ENCODE data around the gene CD28.

Gene CD28

DNA sequence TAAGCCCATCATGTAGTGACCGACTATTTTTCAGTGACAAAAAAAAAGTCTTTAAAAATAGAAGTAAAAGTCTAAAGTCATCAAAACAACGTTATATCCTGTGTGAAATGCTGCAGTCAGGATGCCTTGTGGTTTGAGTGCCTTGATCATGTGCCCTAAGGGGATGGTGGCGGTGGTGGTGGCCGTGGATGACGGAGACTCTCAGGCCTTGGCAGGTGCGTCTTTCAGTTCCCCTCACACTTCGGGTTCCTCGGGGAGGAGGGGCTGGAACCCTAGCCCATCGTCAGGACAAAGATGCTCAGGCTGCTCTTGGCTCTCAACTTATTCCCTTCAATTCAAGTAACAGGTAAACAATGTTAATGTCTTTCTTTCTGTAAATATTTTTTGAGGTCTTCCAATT is at the start of gene CD28:
Gene CD28, plus strand, starts transcription at position 237 of the 400 bp plus-strand sequence. Its CDS starts 58 bp downstream, at position 295.
- no peak for DNase-seq

DNA sequence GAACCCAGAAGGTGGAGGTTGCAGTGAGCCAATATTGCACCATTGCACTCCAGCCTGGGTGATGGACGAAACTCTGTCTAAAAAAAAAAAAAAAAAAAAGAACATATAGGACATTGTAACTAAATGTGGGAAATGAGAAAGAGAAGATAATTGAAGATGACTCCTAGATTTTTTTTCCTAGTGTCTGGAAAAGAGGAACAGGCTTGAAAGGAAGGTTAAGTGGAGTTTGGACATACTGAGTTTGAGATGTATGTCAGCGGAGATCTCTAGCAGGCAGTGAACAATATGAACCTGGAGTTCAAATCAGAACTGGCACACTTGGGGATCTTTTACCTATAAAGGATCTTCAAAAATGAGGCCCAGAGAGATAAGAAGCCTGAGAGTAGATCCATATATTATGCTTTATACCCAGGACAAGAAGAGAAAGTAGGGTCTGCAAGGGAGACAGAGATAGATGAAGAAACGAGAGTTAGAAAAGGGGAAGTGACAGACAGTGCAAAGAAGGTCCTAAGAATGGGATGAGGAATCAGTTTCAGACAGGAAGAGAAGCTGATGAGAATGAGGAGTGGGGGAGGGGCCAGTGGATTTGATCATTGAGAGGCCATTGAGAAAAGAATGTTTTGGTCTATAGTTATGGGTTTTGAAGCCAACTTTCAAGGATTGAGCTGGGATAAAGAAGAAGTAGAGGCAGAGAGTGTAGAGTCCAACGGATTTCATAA is 46.9 kb upstream of the CD28 start:
- no peak for DNase-seq

DNA sequence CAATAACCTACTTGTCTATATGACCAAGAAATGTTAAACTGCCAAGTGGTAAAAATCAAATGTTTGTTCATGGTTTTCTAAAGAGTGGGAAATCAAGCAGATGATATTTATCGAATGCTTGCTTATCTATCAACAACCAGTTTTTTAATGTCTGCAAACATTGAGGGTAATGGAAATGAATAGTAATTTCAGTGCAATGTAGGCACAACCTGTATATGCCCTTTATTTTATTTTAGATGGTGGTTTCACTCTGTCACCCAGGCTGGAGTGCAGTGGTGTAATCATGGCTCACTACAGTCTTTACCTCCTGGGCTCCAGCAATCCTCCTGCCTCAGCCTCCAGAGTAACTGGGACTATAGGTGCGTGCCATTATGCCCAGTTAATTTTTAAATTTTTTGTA is 46.0 kb upstream of the CD28 start:
- DNase-seq, result no peak

DNA sequence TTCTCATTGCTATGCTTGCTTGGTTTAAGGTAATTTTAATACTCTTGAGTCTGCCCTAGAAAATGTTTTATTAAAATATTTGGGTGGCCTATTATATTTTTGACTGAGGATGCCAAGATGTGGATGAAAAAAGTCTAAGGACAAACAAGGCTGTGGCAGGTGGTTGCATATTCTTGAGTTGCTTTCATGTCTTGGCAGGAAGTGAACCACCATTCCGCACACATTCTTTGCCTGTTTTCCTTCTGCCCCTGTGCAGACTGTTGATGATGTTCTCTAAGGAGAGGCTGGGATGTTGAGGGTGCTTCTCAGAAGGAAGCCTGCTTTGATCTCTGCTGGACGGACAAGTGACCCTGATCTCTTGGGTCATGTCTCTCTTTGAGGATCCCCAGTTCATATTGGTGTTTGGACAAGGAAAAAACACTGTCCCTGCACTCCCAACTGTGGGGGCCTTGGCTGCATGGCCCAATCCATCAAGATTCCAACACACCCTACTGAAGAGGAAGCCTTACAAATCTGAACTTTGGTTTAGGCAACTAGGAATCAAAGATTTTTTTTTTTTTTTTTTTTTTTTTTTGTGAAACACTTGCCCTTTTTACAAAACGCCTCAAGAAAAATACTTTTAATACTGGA is 45.0 kb upstream of the CD28 start:
- no peak for DNase-seq

DNA sequence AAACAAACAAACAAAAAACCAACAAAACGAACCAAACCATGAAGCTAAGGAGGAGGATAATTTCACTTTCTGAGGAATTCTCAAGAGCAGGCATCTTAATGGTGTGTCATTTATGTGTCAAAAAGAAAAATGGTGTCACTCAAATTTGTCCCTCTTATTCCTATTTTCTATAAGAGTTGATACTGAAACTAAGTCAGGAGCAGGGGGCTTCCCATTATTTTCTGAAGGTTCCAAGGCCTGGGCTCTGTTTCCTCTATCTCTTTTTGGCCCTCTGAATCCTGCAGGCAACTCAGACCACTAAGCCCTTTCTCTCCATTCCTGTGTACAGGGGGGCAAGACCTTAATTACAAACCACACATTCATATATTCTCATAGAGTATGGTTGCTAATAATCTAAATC is 44.0 kb upstream of the CD28 start:
- no peak for DNase-seq

DNA sequence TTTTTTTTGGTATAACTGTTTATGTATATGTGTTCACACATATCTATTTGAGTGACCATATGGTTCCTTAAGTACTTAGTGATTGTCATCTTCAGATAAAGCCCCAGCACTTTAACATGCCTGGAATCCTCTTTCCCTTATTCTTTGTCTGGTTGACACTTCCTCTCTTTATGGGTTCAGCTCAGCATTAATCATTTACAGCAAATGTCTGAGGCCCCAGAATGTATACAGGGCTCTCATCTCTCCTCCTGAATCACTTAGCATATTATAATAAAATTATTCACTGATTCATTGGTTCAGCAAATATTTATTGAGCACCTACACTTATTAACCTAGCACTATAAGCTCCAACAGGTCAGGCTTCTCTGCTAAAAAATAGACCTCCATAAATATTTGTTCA is 43.5 kb upstream of the CD28 start:
- no peak for DNase-seq

DNA sequence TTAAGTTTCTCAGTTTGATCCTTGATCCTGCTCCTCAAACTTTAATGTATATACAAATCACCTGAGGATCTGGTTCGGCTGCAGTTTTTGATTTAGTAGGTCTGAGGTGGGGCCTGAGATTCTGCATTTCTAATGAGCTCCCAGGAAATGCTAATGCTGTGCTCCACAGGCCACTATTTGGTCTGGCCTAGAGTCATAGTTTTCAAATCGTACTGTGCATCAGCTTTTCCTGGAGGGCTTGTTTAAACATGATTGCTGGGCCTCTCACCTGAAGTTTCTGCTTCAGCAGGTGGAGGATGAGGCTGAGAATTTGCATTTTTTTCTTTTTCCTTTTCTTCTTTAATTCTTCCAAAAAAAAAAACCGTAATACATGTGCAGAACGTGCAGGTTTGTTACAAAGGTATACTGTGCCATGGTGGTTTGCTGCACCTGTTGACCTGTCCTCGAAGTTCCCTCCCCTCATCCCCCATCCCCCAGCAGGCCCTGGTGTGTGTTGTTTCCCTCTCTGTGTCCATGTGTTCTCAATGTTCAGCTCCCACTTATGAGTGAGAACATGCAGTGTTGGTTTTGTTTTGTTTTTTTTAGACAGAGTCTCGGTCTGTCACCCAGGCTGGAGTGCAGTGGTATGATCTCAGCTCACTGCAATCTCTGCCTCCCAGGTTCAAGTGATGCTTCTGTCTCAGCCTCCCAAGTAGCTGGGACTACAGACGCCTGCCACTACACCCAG is 42.2 kb upstream of the CD28 start:
- DNase-seq, result no peak

DNA sequence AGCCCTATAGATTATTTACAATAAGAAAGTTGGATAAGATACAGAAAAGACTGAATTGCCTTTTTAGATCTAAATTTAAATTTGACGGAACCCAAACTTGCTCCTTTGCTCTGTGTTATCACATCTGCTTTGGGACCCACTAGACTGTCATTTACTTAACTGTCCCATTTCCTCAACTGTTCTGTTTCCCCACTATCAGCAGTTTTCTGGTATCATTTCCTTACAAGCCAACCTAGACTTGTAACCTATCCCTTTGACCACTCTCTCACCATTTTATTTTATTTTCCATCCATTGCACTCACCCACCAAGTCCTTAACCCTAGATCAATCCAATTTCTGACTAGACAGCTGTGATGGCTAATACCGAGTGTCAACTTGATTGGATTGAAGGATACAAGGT is 38.6 kb upstream of the CD28 start:
- no peak for DNase-seq

DNA sequence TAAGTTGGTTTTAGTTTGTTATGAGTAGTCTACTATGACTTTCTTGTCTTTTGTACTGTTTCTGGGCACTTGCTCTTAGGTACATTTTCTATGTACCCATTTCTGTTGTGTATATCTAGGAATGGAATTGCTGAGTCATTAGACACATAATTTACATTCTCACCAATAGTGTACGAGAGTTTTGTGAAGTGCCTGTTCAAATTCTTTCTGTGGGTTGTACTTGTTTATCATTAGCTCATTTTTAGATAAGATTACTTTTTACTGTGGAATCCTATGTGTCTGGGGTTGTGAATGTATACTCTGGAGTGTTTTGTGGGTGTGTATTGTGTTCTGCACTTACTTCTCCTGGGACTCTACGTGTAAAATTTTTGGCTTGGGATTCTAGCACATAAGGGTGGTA is 36.6 kb upstream of the CD28 start:
- peak; percentile 74 for DNase-seq

DNA sequence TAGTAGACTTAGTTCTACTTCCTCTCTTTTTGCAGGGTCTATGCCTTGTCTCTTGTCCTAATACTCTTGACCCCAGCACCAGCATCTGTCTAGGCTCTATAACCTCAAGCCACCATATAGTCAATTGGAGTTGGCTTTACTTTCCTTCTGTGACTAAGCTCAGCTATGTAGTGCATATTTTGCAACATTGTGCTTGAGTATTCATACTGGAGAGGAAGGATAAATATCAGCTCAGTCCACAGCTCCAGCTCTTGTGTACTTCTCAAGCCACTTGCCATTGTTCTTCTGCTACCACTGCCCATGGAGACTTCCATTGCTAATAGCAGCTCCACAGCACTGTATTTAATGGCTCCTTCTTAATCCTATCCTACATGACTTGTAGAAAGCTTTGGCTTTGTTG is 35.5 kb upstream of the CD28 start:
- no peak for DNase-seq

DNA sequence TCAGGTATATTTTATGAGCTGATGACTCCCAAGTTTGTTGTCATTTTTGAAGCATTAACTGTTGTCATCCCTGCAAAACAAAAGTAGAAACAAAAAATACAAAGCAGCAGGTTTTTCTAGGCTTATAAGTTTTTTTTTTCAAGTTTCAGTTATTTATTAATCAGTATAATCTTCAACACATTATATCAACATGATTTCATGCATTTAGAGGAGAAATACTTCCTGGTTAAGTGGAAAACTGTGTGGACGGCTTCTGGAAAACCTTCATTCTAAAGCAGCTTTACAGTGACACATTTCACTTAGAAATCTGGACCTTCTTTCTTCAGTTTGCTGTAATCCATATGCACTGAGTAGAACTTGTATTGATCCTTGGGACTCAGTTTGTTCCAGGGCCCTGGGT is 34.6 kb upstream of the CD28 start:
- DNase-seq, result no peak

DNA sequence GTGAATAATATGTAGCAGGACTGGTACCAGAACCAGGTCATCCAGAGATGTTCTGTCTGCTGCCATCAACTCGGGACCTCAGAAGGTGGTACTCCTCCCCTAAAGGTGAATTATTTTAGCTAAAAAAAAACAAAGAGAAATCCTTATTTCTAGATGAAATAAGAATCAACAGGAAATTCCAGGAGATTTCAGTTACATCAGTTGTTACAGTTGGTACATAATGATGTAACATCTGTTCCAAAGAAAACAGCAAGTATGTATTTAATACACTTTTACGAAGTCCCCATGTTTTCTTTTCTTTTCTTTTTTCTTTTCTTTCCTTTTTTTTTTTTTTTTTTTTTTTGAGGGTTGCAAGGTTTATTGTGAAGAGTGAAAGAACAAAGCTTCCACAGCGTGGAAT is 33.6 kb upstream of the CD28 start:
- no peak for DNase-seq

DNA sequence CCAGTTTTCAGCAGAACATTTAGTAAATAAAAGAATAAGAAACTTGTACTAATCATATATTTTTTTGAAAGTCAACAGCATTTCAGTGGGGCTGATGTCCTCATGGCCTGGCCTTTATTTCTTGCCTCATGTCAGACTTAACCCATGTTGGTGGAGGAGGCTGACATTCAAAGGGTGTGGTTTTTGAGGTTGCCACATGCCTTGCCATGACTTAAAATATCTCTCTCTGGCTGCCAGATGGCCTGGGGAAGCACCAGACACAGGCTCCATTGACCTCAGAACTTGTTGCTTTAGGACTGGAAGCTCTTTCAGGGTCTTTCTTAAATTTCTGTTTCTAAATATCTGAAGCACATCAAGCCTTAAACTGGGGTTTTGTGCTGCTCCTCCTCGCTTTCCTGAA is 32.5 kb upstream of the CD28 start:
- no peak for DNase-seq

DNA sequence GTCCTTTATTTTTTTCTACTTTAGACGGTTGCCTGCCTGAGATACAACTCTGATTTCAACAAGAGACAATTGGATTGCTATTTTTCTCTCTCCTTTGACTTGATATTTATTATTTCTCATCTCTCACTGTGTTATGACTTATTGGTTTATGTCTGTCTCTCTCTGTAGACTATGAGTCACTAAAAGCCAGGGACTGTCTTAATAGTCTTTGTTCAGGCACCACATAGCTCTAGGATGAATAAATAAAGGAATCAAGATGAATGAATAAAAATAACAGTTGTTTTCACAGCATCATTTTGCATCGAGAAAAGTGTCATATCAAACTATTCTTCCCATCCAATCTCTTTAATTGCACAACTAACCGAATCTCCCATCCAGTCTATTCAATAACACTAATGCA is 31.4 kb upstream of the CD28 start:
- no peak for DNase-seq

DNA sequence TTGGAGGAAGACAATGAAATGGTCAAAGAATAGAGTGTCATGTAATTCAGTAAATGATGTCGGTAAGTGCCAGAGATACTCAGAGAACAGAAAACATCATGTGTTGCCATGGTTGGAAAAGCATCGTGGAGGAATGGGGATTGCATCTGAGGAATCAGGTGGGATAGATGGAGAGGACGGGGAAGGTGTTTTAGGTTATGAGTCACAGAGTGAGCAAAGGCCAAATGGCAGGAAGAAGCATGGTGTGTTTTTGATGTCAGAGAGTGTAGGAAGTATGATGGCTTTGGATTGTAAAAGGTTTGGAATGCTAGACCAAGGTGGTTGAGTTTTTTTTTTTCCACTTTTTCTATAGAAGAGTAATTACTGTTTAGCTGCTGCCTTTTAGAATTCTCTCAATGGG is 27.5 kb upstream of the CD28 start:
- DNase-seq, result peak; percentile 58

DNA sequence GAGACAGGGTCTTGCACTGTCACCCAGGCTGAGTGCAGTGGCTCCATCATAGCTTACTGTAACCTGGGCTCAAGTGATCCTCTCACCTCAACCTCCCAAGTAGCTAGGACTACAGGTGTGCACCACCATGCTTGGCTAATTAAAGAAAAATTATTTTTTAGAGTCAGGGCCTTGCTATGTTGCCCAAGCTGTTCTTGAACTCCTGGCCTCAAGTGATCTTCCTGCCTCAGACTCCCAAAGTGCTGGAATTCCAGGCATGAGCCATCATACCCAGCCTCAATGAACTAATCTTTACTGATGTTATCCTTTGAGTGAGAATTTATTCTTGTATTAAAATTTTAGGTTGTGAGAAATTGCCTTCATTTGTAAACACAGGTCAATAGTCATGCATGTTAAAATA is 27.0 kb upstream of the CD28 start:
- no peak for DNase-seq

DNA sequence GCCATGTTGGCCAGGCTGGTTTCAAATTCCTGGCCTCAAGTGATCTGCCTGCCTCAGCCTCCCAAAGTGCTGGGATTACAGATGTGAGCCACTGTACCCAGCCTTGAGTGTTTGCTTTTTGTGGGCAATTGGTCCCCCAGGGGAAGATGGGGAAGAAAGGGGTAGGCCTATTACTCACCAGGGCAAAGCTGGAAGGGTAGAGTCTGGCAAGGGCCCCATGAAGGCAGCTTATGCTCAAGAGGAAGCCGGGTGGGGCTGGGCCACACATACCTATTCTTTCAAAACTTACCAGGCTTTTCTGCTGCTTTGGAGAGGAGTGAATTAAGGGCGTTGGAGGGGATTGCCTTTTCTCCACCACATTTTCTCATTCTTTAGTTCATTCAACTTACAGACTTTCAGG is 24.5 kb upstream of the CD28 start:
- no peak for DNase-seq

DNA sequence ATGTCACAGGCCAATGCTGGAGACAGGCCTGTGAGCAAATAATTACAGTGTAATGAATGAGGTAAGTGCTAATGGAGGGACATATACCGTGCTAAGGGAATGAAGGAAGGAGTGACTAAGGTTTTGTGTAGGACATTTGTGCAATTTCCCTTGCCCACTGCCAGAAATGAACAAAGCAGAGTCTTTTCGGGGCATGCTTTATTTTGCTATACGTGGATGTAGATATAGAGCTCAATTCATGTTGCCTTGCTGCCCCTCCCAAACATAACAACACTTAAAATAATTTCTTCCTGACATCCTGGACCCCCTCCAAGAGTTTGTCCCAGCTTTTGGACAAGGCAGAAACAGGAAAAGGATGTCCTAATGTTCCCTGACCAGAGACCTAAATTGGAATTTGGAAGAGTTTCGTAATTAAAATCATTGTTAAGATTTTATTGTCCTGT is 23.7 kb upstream of the CD28 start:
- DNase-seq, result no peak

DNA sequence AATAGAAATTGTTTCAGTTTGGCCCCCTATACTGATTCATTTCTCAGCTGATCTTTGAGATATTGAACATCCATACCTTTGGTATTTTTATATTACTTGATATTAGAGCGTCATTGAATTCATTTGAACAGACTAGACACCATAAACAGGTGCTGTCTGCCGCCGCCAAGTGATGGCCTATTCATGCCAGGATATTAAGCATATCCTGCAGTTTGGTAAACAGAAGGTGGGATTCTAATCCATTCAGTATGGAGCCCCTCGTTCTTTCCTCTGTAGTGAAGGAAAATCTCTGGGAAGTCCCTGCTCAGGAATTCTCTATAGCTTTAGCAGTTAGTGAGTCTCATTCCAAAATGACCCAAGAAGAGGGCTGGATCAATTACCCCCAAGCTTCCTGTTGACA is 23.0 kb upstream of the CD28 start:
- DNase-seq, result no peak

DNA sequence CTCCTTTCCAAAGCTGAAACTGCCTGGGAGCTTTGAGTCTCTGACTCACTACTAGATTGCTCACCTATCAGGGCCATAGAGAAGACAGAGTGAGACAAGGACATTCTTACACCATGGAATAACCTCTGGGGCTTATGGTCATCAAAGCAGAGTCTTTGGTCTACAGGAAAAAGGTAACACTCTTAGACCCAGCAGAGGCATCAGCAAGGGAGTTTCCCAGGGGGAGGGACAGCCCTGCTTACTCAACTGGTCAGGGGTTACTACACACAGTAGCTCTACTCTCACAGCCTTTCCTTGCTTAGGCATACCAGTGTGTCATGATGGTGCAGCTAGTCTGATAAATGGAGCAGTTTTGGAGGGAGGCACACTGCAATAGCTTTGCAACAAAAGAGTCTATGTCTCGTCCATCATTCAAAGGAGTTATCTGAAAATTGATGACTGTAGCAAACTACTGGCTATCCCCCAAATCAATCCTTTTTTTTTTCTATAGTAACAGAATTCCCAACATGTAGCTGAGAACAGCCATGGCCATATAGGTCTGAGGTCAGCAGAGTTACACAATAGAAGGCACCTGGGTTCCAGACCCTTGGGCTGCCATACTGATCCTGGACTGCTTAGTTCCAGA is 22.4 kb upstream of the CD28 start:
- peak; percentile 95 for DNase-seq

DNA sequence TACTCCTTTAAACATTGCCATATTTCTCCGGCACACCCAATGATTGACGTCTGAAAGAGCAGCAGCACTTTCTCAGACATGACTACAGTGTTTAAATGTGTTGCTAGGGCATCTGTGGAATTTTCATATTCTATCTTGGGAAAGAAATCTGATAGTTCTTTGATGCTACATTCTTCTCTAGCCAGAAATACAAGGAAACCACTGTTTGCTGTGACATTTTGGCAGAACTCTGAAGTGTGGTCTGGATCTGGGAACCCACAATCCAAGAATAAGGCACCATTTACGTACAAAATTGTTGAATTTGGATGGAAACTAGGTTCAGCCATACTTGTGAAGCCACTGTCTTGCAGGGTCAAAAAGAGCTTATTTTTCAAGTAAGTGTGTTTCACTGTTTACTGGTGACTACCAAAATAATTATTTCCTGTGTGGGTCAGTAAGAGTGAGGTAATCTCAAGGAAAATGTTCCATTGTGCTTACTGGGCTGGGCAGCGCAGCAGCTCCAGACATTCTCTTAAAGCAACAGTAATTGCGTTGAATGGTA is 21.3 kb upstream of the CD28 start:
- peak; percentile 62 for DNase-seq

DNA sequence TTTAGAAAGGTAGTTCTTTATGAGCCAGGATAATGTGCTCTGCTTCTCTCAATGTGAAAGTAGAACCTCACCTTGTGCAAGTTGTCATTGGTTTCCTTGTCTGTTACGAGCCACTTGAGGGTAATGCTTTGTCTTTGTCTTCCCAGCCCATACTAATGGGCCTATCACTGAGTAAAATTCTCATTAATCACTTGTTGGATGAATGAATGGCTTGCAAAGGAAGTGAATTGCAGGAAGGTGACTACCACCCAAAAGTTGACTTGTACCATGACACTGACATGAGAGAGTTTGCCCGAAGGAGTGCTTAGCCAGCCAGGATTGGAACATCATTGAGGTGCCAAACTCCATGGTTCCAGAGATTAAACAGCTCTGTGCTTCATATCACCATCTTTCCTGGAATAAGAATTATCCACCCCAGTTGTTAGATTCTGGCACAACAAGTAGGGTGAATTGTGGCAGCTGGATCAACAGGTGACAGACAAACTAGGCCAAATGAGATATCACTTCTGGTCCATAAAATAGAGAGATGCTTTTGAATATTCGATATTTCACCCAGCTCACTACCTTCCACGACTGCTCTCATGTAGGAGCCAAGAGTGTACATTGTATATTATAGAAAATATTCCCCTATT is 20.5 kb upstream of the CD28 start:
- DNase-seq, result no peak

DNA sequence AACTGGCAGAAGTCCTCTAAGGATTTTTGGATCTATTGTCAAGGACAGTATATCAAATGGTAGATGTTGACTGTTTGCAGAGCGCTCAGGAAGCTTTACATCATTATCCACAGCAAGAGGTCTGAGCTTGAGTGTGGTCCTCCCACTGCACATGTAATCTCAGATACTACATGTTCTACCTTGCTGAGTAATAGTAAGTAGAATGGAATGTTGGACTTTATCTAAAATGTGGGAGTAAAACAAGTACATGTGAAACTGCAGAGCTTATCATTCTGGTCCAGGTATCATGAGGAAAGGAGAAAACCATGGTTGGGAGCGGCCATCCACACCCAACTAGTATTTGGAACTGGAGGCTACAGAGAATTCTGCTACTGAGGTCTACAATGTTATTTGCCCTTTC is 19.3 kb upstream of the CD28 start:
- DNase-seq, result peak; percentile 85
